Measurements from ENCODE around the gene TOM1L1.

TOM1L1 gene

DNA sequence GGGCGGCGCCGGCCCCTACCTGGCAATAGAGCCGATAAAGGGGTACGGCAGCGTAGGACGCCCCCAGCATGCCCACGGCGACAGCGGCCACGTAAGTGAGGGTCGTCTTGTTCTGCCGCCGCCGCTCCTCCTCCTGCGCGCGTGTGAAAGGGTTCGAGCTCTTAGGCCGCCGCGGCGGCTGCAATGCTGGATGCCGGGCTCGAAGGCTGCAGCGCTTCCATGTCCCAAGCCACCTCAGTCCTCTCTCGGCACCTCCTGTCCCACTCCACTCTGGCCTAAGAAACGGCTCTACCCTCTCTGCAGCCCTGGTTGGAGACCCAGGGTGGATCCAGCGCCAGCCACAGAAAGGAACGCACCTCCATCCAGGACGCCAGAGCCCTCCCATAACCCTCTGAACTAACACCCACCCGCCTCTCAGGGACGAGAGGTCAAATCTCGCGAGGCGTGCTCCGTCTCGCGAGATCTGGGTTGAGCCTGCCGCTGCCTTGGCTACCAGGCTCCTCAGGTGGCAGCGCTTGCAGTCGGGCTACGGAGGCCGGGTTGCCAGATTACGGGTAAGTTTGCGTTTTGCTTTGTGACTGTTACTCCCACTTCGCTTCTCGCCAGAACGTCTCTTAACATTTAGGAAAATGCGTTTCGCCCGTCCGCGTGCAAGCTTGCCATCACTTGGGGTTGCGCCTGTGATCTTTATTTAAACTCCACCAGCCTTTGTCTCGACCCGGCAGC lies 67.8 kb downstream of the TOM1L1 start, which contains the start of the genes COX11 and STXBP4:
Gene COX11, minus strand, starts transcription at position 393 of the 726 bp plus-strand sequence. Its CDS starts 8 bp downstream, at position 385.
Gene STXBP4, plus strand, starts transcription at position 504 of the 726 bp plus-strand sequence. CDS start 17,455 bp downstream, outside the sequence.
- no peak for TF ChIP-seq JUND (IDR thresholded peaks at IDR 0.05; ENCODE audit: low read depth)
- in situ Hi-C loops (cut with HindIII; ENCODE audit: low pct_unique_long_range_greater_than_20kb, low sequenced_read_pairs): no loop called here
- DNase-seq (ENCODE audit: low read depth in 1 of 2, low spot score in 1 of 2): peak; percentile 79 to 99

DNA sequence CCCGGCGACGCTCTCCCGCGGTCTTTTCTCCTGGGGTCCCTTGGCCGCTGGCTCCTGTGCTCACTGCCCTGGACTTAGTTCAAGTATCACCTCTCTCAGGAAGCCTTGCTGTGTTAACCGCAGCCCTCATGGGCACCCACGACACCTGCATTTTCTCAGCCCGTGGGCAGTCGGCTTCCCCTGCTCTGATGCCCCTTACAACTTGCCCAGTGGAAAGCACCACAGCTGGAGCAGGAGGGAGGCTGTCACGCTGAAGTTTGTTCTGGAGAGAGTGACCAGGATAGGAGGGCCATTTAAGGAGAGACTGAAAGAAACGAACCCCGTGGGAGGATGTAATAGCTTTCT lies 68.3 kb downstream of the TOM1L1 start:
- in situ Hi-C loops (cut with HindIII; ENCODE audit: low pct_unique_long_range_greater_than_20kb, low sequenced_read_pairs): no loop called here
- peak in 1 of 2 experiments; percentile 16 for DNase-seq (ENCODE audit: low read depth in 1 of 2, low spot score in 1 of 2)
- no peak for TF ChIP-seq JUND (IDR thresholded peaks at IDR 0.05; ENCODE audit: low read depth)

DNA sequence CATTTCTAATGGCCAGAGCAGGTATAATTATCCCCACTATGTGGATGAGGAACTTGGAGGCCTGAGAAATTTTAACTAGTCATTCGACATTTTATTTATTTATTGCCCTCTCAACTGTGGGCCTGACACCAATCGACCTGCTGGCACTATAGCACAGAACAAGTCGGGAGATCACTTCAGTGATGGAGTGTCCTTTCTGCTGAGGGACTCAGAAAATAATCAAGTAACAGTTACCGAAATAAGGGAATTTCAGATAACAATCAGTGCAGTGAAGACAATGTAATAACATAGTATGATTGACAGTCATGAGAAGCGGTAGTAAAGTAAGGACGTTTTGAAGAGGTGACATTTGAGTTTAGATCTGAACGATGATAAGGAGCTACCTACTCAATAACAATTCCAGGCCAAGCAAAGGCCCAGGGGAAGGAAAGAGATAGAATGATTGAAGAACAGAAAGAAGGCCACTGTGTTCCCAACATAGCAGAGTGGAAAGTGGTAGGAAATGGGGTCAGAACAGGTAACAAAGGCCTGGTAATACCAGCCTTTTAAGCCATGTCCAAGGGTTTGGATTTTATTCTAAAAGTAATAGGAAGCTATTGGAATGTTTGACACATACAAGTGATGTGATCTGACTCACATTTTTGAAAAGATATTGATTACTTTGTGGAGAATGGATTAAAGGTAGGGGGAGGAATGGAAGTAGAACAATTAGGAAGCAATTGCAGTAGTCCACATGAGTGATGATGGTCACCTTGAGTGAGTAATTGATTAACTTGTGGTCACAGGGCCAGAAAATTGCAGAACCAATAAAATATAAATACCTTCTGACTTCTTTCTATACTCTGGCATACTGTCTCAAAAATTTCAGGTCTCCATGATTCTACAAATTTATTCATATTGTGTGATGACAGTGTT lies 69.3 kb downstream of the TOM1L1 start:
- TF ChIP-seq JUND (IDR thresholded peaks at IDR 0.05; ENCODE audit: low read depth): no peak
- peak in 1 of 2 experiments; percentile 12 for DNase-seq (ENCODE audit: low read depth in 1 of 2, low spot score in 1 of 2)
- in situ Hi-C loops (cut with HindIII; ENCODE audit: low pct_unique_long_range_greater_than_20kb, low sequenced_read_pairs): no loop called here

DNA sequence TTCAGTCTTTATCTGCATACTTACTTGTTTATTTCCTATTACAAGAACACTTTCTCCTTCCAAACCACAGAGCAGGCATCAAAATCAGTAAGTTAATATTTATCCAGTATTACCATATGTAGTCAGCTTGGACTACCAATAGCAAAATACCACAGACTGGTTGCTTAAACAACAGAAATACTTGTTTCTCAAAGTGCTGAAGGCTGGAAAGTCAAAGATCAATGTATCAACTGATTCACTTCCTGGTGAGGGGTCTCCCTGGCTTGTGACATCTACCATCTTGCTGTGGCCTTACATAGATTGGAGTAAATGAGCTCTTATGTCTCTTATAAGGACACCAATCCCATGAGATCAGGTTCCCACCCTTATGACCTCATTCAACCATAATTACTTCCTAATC lies 70.5 kb downstream of the TOM1L1 start:
- in situ Hi-C loops (cut with HindIII; ENCODE audit: low pct_unique_long_range_greater_than_20kb, low sequenced_read_pairs): no loop called here
- no peak for TF ChIP-seq JUND (IDR thresholded peaks at IDR 0.05; ENCODE audit: low read depth)
- DNase-seq (ENCODE audit: low read depth in 1 of 2, low spot score in 1 of 2): no peak

DNA sequence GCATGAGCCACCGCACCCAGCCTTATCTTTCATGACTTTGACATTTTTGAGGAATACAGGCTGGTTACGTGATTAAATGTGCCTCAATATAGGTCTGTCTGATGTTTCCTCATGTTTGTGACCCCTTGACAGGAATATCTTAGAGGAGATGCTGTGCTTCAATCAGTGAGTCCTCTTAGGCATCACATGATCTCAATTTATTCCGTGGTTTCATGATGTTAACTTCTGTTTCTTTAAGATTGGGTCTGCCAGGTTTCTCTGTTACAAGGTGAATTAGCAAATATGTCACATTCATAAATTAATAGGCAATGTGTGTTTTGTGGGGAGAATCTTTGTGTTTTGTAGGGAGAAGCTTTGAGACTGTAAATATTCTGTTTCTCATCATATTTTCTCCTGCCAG lies 71.2 kb downstream of the TOM1L1 start:
- no peak for DNase-seq (ENCODE audit: low read depth in 1 of 2, low spot score in 1 of 2)
- TF ChIP-seq JUND (IDR thresholded peaks at IDR 0.05; ENCODE audit: low read depth): no peak
- in situ Hi-C loops (cut with HindIII; ENCODE audit: low pct_unique_long_range_greater_than_20kb, low sequenced_read_pairs): no loop called here

DNA sequence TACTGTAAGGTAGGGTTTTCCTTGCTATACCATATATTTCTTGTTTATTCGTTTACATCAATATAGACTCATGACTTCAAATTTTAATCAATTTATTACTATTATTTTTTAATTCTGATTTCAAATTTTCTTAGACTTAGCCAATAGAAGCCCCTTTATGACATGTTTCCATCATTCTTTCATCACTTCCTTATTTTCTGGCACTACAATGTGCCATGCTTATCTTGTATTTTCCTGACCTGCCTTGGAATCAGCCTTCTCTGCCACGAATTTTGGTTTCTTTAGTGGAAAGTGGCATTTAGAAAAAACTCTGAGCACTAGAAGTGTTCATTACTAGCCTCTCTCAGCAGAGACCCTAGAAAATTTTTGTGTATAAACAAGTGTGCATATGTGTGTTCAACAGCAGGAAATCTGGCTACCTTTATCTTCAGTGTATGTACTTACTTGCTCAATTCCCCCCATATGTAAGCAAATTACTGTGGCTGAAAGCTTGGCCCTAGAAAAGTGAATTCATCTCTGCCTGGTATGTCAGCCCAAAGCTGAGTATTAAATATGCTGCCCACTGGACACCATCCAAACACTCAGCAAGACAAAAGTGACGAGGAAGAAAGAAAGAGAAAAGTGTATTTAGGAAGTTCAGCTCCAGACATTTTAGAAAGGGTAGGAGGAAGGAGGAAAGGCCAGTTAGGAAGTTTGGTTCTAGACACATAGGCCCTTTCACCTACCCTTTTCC lies 71.9 kb downstream of the TOM1L1 start:
- no peak for TF ChIP-seq JUND (IDR thresholded peaks at IDR 0.05; ENCODE audit: low read depth)
- in situ Hi-C loops (cut with HindIII; ENCODE audit: low pct_unique_long_range_greater_than_20kb, low sequenced_read_pairs): no loop called here
- no peak for DNase-seq (ENCODE audit: low read depth in 1 of 2, low spot score in 1 of 2)

DNA sequence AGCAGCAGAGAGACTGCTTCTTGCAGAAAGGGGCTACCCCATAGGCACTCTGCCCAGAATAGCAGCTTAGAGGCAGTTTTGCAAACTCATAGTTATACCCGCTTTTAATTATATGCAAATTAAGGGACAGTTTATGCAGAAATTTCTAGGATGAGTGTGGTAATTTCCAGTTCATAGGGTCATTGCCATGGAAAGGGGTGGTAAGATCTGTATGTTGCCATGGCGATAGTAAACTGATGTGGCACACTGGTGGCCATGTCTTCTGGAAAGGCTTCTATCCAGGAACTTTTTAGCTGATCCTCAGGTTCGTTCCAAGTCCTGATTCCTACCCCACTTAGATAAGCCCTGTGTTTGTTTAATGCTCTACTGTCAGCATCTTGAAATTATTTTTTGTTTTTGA lies 74.1 kb downstream of the TOM1L1 start:
- no peak for TF ChIP-seq JUND (IDR thresholded peaks at IDR 0.05; ENCODE audit: low read depth)
- in situ Hi-C loops (cut with HindIII; ENCODE audit: low pct_unique_long_range_greater_than_20kb, low sequenced_read_pairs): no loop called here
- DNase-seq (ENCODE audit: low read depth in 1 of 2, low spot score in 1 of 2): no peak

DNA sequence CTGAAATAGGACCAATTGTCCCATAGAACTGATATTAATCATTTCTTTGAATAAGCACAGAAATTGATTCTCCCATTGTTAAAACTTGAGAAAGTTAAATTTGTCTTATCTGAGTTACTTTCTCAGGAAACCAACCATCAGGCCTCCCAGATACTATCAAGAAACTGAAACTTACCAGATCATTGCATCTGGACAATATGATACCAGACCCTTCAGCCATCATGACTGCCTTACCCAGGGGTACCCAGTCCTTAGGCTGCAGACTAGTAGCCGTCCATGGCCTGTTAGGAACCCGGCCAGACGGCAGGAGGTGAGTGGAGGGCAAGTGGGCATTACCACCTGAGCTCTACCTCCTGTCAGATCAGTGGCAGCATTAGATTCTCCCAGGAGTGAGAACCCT lies 75.7 kb downstream of the TOM1L1 start:
- DNase-seq (ENCODE audit: low read depth in 1 of 2, low spot score in 1 of 2): no peak
- TF ChIP-seq JUND (IDR thresholded peaks at IDR 0.05; ENCODE audit: low read depth): no peak
- in situ Hi-C loops (cut with HindIII; ENCODE audit: low pct_unique_long_range_greater_than_20kb, low sequenced_read_pairs): no loop called here

DNA sequence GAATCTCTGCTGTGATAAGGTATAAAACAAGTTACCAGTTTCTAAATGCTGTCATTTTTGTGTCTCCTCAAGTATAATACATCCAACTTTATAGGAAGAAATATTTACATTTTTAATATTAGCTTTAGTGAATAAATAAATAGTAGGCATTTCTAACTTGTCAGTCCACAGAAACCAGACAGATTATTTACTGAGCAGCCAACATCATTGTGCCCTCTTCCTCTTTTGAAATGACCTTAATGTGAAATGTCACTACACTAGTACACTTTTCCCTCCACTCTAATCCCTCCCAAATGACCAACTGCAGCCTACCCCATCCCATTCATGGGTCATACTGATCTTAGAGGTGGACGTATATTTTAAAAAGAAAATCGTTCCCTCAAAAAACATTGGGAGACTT lies 77.1 kb downstream of the TOM1L1 start:
- no peak for TF ChIP-seq JUND (IDR thresholded peaks at IDR 0.05; ENCODE audit: low read depth)
- no peak for DNase-seq (ENCODE audit: low read depth in 1 of 2, low spot score in 1 of 2)
- in situ Hi-C loops (cut with HindIII; ENCODE audit: low pct_unique_long_range_greater_than_20kb, low sequenced_read_pairs): no loop called here

DNA sequence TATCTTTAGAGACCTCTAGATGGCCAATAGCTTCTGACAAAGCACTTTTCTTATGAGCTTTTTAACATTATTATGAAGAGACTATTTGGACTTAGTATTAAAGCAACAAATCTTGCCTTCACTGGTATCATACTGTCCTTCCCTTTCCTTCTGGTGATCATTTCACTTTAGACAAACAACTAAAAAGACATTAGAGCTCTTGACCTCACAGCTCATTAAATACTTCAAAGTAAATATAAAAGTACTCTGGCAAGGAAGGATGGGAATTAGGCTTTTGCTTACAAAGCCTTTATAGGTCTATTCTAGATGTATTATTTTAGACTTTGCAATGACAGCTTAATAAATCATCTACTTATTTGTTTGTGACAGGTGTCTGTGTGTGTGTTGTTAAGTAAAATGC lies 79.0 kb downstream of the TOM1L1 start:
- TF ChIP-seq JUND (IDR thresholded peaks at IDR 0.05; ENCODE audit: low read depth): no peak
- DNase-seq (ENCODE audit: low read depth in 1 of 2, low spot score in 1 of 2): no peak
- in situ Hi-C loops (cut with HindIII; ENCODE audit: low pct_unique_long_range_greater_than_20kb, low sequenced_read_pairs): no loop called here

DNA sequence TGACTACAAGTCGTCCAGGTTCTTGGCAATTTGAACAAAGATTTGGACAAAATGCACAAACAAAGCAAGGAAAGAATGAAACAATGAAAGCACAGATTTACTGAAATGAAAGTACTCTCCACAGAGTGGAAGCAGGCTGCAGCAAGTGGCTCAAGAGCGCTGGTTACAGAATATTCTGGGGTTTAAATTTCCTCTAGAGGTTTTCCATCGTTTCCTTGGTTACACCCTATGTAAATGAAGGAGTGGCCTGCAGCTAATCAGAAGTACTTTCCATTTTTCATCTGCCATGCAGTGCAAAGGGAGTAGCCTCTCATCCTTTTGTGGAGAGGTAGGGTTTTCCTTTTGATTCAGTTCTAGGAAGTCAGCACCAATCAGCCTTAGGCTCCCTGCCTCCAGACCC lies 79.7 kb downstream of the TOM1L1 start:
- TF ChIP-seq JUND (IDR thresholded peaks at IDR 0.05; ENCODE audit: low read depth): no peak
- DNase-seq (ENCODE audit: low read depth in 1 of 2, low spot score in 1 of 2): no peak
- in situ Hi-C loops (cut with HindIII; ENCODE audit: low pct_unique_long_range_greater_than_20kb, low sequenced_read_pairs): no loop called here

DNA sequence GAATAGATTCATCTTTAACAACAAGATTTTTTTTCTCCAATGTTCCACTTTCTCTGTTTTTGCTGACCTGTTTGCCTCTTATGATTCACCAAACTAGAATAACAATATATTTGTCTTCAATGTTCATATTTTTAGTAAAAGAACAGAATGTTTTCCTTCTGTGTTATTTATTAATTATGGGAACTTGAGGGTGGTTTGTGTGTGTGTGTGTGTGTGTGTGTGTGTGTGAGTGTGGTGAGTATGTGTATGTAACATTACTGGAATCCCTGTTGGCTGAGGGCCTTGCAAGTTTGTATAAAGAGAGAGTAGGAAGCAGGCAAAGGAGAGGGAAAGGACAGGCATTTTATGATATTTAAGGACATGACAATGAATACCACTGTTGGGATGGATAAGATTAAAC lies 81.7 kb downstream of the TOM1L1 start:
- TF ChIP-seq JUND (IDR thresholded peaks at IDR 0.05; ENCODE audit: low read depth): no peak
- in situ Hi-C loops (cut with HindIII; ENCODE audit: low pct_unique_long_range_greater_than_20kb, low sequenced_read_pairs): no loop called here

More for the DNA sequence above, 81.7 kb downstream of the TOM1L1 start:
- DNase-seq (ENCODE audit: low read depth in 1 of 2, low spot score in 1 of 2): no peak
